Subcutaneous abdominal adipose tissue (tissue), 5 donors: ENCODE data around the gene FGF8.

Experiments
- H3K27ac ChIP-seq: one replicate; pipeline ENCODE4 v1.7.0; 2013; ENCODE audit warnings: low read depth, mild to moderate bottlenecking, inconsistent platforms, low read length, moderate library complexity
- H3K27me3 ChIP-seq, 5 donors: one replicate each; pipeline ENCODE4 v1.7.0; 2013; ENCODE audit warnings: low read length in 5 of 5, inconsistent platforms in 1 of 5; ENCODE audit not compliant: control insufficient read depth in 5 of 5, insufficient read depth in 4 of 5
- H3K36me3 ChIP-seq, 5 donors: one replicate each; pipeline ENCODE4 v1.7.0; 2013; ENCODE audit warnings: low read length in 5 of 5; ENCODE audit not compliant: control insufficient read depth in 5 of 5, insufficient read depth in 5 of 5
- H3K4me1 ChIP-seq, 5 donors: one replicate each; pipeline ENCODE4 v1.7.0; 2013; ENCODE audit warnings: low read length in 5 of 5, mild to moderate bottlenecking in 3 of 5, moderate library complexity in 1 of 5; ENCODE audit not compliant: control insufficient read depth in 5 of 5, insufficient read depth in 5 of 5
- H3K4me3 ChIP-seq, 5 donors: one replicate each; pipeline ENCODE4 v1.7.0; 2013; ENCODE audit warnings: low read length in 5 of 5, low read depth in 1 of 5
- H3K9ac ChIP-seq, 5 donors: one replicate each; pipeline ENCODE4 v1.7.0; 2013; ENCODE audit warnings: low read length in 5 of 5, mild to moderate bottlenecking in 4 of 5, moderate library complexity in 3 of 5
- H3K9me3 ChIP-seq, 5 donors: one replicate each; pipeline ENCODE4 v1.7.0; 2013; ENCODE audit warnings: low read length in 5 of 5; ENCODE audit not compliant: control insufficient read depth in 5 of 5
- donor health status: healthy.
- donor health status: healthy.
- donor health status: healthy.
- donor health status: healthy.
- donor health status: healthy.

The FGF8 gene

DNA sequence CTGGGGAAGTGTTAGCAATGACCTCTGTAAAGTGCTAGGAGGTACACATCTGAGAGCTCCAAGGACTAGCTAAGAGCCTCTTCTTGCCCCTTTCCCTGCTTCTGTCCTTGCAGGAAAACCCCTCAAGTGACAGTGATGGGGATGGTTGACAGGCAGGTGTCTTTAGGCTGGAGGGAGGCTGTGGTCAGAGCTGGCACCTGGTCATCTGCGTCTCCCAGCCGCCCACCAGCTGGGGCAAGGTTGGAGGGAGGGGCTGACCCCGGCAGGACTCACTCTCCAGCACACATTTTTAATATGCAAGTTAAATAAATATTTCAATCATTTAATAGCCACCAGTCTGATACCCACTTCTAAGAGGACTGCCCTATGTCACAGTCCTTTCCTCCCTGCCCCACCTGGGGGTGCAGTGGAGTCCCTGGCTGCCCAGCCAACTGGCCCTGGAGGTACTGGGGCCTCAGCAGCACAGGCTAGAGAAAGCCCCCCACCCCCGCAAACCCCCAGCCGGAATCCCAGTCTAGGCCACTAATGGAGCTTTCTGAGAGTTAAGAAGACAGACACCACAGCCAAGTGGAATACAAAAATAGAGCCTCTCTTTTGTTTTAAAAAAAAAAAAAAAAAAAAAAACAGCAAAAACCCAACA lies 6.3 kb downstream of the FGF8 start:
- Histone ChIP-seq H3K36me3 (peaks cover 0 to 16% (median 13%) of the 10 kb centered on the region in 5 donors), H3K9ac (no peak overlapping the region), H3K27ac (no peak overlapping the region), H3K9me3 (no peaks in the 10 kb centered on the region), H3K4me1 (peaks cover 0 to under 1% (median 0%) of the 10 kb centered on the region in 5 donors), H3K4me3 (no peak overlapping the region), H3K27me3 (peaks cover 0 to 51% (median 28%) of the 10 kb centered on the region in 5 donors)

DNA sequence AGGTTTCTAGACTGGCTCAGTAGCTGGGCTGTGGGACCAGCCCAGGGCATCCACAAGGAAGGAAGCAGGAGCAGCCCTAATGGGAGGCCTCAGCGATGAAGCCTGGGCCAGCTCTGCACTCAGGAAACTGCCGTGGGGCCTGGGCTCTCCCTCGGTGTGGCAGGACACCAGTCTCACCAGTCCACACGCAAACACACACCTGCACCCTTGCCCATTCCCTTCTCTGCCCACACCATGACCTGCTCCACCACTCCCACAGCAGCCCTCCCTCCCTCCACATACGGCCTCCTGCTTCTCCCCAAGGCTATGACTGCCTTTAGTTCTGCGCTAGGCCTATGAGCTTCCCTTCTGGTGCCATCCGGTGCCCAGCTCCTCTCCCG lies 7.1 kb downstream of the FGF8 start:
- Histone ChIP-seq H3K36me3 (peaks cover 0 to 16% (median 13%) of the 10 kb centered on the region in 5 donors), H3K27ac (no peak overlapping the region), H3K4me3 (no peak overlapping the region), H3K9ac (no peak overlapping the region), H3K9me3 (no peaks in the 10 kb centered on the region), H3K4me1 (no peaks in the 10 kb centered on the region), H3K27me3 (peaks cover 0 to 48% (median 21%) of the 10 kb centered on the region in 5 donors)

DNA sequence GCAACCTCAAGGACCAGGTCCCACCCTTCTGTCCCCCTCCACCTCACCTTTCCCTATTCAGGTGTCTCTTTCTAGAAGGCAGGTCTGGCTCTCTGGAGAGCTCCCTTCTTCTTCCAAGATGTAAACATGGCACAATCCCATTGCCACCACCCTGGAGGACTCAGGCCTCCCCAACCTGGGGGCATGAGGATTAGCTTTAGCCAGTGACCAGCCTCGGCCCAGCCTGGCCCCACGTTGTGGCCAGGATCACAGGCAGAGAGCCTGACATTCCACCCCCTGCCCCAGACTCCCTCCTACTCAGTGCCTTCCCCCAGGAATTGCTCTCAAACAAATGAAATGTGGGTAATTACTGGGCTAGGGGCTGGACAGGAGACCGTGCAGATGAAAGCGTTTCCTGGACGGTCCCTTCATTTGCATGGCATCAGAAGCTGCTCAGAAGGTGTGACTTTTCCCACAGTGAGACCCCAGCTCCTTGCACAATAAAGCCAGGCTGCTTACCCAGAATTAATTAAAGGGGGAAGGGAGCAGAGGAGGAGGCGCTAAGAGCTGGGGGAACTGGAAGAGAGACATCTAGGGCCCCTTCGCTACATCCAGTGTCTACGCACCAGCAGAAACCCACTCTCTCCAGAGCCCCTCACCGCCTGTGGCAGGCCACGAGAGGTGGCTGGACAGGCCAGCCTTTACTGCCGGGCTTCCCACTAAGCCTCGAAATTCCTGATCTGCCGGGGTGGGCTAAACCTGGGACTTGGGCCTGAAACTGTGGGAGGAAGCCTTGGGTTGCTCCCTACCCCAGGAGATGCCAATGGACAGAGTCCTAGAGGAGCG lies 7.7 kb downstream of the FGF8 start:
- Histone ChIP-seq H3K27me3 (peaks cover 0 to 44% (median 16%) of the 10 kb centered on the region in 5 donors), H3K9ac (no peak overlapping the region), H3K36me3 (peaks cover 0 to 16% (median 13%) of the 10 kb centered on the region in 5 donors), H3K9me3 (no peaks in the 10 kb centered on the region), H3K27ac (no peak overlapping the region), H3K4me1 (no peaks in the 10 kb centered on the region), H3K4me3 (no peak overlapping the region)

DNA sequence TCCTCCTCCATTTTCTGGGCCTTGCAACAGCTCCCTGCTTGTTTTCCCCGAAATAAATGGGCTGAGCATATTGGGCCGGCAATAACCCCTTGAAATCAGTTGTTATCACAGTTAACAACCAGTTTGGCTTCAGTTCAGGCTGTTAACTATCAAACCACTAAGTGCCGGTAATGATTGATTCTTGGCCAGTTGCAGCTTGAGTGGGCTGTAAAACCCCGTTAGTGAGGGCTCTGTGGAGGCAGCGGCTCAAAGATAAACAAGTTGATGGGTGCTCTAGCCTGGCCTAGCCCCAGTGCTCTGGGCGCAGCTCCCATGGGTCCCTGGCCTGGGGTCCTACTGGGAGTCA lies 8.3 kb downstream of the FGF8 start:
- H3K4me3 ChIP-seq: no peak overlapping the region
- H3K27ac ChIP-seq: no peak overlapping the region
- no peak overlapping the region for H3K9ac ChIP-seq
- H3K4me1 ChIP-seq: no peaks in the 10 kb centered on the region
- H3K36me3 ChIP-seq: peaks cover 0 to 18% (median 10%) of the 10 kb centered on the region in 5 donors
- peaks cover 0 to 38% (median 10%) of the 10 kb centered on the region in 5 donors for H3K27me3 ChIP-seq
- no peaks in the 10 kb centered on the region for H3K9me3 ChIP-seq

DNA sequence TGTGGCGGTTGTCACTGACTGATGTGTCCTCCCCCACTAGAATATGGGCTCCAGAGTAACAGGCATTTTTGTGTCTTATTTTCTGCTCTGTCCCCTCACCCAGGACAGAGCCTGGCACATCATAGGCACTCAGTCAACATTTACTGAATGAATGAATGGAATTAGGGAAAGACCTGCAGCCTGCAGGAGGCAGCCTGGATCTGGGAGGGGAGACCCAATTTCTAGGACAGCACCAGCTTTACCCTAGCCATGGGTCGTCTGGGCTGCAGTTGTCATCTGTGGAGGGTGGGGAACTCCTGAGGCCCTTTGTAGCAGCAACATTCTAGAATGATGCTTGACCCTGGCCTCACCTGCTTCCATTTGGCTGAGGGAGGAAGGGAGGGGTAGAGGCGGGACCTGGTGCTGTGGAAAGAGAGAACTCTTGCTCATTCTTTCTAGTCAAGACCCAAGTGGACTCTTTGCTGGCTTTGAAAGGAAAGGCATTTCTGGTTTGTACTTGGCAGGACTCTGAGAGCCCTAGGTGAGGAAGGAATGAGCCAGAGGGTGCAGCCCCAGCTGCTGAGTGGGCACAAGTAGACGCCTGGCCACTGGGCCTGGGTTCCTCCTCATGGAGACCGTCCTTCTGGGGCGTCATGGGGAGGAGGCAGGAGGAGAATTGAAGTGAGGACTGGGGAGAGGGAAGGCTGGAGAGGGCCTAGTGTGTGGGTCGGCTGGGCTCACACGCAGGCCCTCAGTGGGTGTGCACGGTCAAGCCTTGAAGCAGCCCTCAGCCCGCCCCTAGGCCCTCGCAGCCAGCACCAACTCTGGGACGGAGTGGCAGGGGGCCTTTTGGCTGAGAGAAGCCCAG lies 8.9 kb downstream of the FGF8 start:
- Histone ChIP-seq H3K9me3 (no peaks in the 10 kb centered on the region), H3K4me3 (no peak overlapping the region), H3K4me1 (no peaks in the 10 kb centered on the region), H3K27ac (no peak overlapping the region), H3K36me3 (peaks cover 0 to 18% (median 10%) of the 10 kb centered on the region in 5 donors), H3K27me3 (peaks cover 0 to 32% (median 5%) of the 10 kb centered on the region in 5 donors), H3K9ac (no peak overlapping the region)

DNA sequence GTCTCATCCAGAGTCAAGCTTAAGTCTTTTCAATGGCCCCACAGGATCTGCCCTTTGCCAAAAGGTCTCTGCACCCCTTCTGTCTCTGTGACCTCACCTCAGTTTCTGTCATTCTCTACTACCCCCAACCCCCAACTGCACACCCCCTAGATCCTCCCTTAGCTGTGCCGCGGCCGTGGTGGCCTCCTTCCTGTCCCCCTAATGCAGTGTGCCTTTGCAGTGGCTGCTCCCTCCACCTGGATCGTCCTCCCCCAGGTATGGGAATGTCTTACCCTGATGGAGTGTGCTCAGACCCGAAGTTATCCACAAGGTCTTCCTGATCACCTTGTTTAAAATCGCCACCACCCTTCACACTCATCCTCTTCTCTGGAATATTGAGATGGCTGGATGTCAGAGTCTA lies 9.6 kb downstream of the FGF8 start:
- H3K27ac ChIP-seq: no peak overlapping the region
- H3K9me3 ChIP-seq: no peaks in the 10 kb centered on the region
- H3K4me3 ChIP-seq: no peak overlapping the region
- peaks cover 0 to 29% (median 2%) of the 10 kb centered on the region in 5 donors for H3K27me3 ChIP-seq
- H3K9ac ChIP-seq: no peak overlapping the region
- H3K4me1 ChIP-seq: no peaks in the 10 kb centered on the region
- H3K36me3 ChIP-seq: peaks cover 0 to 15% (median 8%) of the 10 kb centered on the region in 5 donors

DNA sequence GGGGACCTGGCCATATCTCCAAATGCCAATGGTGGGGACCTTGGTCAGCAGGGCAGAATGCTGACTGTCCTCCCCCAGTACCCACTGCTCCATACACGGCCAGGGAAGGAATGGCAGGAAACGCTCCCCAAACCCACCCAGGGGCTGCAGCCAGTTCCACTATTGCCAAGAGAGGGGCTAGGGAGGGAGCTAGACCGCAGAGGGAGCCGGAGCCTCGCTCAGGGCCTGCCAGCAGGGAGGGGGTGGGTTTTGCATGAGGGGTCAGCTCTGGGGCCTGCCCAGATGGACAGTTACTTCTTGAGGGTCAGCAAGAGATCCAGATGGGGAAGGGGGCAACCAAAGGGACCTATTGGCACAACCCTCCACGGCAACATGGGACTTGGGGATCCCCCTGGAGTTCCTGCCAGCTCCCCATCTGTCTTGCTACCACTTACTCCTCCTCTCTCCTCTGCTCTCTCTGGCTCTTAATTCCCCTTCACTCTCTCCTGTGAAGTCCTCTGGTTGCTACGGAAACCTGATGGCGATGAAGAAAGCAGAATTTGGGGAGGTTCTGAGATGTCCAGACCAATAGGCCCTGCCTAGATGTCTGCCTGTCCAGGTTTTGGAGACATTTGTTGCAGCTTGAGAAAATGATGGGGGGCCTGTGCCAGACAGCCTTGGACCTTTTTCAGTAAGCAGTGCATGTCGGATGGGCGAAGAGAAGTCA lies 12.6 kb downstream of the FGF8 start:
- Histone ChIP-seq H3K9ac (no peak overlapping the region), H3K9me3 (no peaks in the 10 kb centered on the region), H3K4me1 (peaks cover 0 to 8% (median 4%) of the 10 kb centered on the region in 5 donors), H3K36me3 (peaks cover 0 to 9% (median 0%) of the 10 kb centered on the region in 5 donors), H3K4me3 (no peak overlapping the region), H3K27ac (no peak overlapping the region), H3K27me3 (peaks cover 0 to 11% (median 0%) of the 10 kb centered on the region in 5 donors)

DNA sequence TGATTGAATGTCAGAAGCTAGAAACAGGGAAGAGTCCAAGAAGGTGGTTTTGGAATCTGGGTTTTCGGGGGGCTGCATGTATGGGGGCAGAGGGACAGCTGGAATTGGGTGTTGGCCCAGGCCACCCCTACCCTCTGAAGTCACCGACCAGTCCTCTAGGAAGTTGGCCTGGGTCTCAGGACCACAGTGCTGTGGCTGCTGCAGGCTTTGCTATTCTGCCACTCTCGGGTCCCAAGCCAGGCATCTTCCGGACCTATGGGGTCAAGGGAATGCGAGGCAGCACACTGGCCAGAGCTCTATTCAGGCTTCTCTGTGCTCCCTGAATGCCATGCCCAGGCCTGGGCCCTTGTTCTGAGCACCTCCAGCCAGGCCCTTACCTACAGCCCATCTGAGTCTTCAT lies 13.2 kb downstream of the FGF8 start:
- H3K27me3 ChIP-seq: peaks cover 0 to 6% (median 0%) of the 10 kb centered on the region in 5 donors
- H3K4me3 ChIP-seq: no peak overlapping the region
- H3K9me3 ChIP-seq: no peaks in the 10 kb centered on the region
- peaks cover 0 to 8% (median 4%) of the 10 kb centered on the region in 5 donors for H3K4me1 ChIP-seq
- H3K27ac ChIP-seq: no peak overlapping the region
- peaks cover 0 to 9% (median 0%) of the 10 kb centered on the region in 5 donors for H3K36me3 ChIP-seq
- no peak overlapping the region for H3K9ac ChIP-seq

DNA sequence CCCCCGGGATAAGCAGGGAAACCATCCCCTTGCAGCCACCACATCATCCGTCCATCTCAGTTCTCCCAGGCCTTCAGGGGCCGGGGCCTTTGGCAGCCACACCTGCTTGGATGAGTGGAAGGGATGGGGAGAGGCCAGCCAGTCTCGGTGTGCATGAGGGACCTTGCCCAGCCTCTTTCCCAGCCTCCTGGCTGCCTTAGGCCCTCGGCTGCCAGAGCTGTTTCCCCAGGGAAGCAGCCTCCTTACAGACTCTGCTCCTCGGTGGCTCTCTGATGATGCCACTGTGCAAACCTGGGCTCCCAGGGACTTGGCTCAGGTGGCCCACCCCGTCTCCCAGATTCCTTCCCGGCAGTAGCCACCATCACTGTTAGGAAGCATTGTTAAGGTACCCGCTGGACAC lies 14.7 kb downstream of the FGF8 start:
- H3K27me3 ChIP-seq: peaks cover 0 to 4% (median 0%) of the 10 kb centered on the region in 5 donors
- peaks cover 0 to 9% (median 0%) of the 10 kb centered on the region in 5 donors for H3K36me3 ChIP-seq
- H3K27ac ChIP-seq: no peak overlapping the region
- no peaks in the 10 kb centered on the region for H3K9me3 ChIP-seq
- H3K9ac ChIP-seq: no peak overlapping the region
- no peak overlapping the region for H3K4me3 ChIP-seq
- H3K4me1 ChIP-seq: peaks cover 0 to 8% (median 4%) of the 10 kb centered on the region in 5 donors
